Stimulated activated CD8-positive, alpha-beta memory T cell treated with anti-CD3 and anti-CD28 coated beads, Interleukin-4, amount 100 ng/mL, for 4 hours (primary cell): ENCODE results near the gene GATA1.

ENCODE experiments used
- DNase-seq, 2 donors: peaks; one replicate each; pipeline ENCODE4 v3.0.0-alpha.2; 2020; ENCODE audit warnings: low read depth in 2 of 2, low spot score in 1 of 2

Gene GATA1

DNA sequence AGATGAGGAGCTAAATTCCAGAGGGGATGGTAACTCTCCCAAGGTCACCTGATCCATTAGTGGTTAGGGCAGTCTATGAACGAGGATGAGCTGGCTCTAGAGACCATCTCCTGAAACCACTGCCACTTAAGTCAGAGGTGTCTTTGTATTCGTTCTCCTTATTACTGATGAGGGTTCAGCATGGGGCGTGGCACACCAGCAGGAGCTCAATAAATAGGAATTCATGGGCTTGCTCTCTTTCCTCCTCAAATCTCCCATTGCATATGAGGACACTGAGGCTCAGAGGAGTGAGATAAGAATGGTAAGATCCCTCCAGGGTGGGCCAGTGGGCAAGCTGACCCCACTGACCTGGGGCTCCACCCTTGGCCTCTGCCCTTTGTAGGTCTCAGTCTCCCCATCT is 1.7 kb upstream of the GATA1 start:
- no peak for DNase-seq

DNA sequence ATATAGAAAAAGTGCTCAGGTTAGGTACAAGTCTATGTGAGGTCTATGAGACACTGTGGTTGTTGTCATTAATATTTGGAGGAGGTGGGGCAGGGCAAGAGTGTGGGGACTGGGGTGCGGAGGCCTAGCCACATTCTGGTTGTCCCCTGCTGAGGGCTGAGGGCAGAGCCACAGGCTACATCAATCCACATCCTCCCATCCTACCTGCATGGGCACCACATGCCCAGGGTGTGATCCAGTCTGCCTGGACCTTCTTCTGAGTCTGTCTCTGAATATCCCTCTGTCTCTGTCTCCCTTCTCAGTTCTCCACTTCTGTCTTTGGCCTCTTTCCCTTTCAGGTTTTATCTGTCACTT is 1.2 kb upstream of the GATA1 start:
- no peak for DNase-seq

DNA sequence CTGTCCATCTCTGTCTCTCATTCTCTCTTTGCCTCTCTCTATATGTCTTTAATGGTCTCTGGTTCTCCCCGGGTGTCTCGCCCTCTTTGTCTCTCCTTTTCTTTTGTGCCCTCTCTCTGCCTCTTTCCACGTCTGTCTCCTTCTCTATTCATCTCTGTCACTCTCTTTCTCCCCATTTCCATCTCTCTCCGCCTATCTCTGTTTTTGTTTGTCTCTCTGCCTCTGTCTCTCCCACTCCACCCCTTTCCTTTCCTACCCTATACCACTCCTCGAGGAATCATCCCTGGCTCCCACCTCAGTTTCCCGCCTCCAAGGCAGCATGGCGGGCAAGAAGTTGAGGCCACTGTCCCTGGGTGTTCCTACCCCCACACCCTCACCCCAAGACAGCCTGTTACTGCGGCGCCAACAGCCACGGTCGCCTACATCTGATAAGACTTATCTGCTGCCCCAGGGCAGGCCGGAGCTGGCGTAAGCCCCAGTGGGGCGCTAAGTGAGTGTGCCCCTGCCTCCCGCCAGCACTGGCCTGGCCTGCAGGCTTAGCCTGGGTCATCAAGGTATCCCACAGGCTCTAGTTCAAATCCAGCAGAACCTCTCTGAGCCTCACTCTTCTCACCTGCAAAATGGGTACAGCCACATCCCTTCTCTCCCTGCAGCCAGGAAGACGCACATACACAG is 713 bp upstream of the GATA1 start:
- no peak for DNase-seq

DNA sequence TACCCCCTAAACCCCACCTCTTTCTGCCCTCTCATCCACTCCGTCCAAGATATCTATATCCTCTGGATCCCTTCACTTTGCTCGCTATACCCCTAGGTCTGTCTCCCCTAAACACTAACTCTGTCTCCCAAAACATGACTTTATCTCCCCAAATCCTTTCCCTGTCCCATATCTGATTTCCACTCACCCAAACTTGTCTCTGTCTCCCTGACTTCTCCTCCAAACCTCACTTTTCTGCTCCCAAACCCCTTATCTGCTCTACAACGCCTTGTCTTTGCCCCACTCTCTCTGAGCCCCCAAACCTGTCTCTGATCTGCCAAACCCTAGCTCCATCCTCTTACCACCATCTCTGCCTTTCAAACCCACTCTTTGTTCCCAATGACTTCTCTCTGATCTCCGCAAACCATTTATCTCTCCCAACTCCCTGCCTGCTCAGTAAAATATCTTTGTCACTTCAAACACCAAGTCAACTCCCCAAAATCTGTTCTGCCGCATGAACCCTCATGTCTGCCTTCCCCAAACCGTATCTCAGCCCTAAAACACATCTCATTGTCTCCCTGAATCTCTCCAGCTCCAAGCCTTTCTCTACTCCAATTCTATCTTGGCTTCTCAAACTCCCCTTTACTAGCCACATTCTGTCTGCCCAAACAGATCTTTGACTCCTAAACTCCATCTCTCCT is 575 bp downstream of the GATA1 start:
- no peak for DNase-seq

DNA sequence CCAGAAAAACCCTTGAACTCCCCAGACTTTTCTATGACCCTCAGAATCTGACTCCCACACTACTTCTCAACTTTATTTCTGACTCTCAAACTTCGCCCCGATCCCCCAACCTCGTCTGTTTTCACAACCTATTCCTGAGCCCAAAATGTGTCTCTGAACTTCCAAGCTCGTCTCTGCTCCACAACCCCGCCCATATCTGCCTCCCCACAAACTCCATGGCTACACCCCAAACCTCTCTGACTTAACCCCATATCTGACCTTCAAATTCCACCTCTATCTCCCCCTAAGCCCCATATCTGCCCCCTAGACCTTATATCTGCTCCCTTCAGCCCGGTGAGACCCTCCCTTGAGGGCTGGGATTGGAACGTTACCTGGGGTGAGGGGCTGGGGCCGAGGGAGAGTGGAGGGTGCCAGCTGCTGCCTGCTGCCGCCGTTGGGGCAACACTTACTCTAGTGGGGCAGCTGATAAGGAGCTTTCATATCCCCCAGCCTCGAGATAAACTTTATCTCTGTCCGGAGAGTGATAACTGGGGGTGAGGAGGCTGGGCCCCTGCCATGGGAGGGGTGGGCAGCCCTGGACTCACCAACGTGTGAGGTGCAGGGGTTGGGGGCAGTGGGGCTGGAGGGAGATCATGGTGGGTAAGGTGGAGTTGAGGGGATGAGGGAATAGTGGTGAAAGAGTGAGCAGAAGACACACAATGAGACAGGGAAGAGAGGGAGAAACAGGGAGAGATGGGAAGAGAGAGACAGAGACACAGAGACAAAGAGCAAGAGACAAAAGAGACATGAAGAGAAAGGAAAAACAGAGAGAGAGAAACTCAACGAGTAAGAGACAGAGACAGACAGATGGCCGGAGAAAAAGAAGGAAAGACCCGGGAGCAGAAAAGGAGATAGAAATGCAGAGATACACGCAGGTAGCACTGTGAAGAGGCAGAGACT is 1.4 kb downstream of the GATA1 start:
- DNase-seq = no peak

DNA sequence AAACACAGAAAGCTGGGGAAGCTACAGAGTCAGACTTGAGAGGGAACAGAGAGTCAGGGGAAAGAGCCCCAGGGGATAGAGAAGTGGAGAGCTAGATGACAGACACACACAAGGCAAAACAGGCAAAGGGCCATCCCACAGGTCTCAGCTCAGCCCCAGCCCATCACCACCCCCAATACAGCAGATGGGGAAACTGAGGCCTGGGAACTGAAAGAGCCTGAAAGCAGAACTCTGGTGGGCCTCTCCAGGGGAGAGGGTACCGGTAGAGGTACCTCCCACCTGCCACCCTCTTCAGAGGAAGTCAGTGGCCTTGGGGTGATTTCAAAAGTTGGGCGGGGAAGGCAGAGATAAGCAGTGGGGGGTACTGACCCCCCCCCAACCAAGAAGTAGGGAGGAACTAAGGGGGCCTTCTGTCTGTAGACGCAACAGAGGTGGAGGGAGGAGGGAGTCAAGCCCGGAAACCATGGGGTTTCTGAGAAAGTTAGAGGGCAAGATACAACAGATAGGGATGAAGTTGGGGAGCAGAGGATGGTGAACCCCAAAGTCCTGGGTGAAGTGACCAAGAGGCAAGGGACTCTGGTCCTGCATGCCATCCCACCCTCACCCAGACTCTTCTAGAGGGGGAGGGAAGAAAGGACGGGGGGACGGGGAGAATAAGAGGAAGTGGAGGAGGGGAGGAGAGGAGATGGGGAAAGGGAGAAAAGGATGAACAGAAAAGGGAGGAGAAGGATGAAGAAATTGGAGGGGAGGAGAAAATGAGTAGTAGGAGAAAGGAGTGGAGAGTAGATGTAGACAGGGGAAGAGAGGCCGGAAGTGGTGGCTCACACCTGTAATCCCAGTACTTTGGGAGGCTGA is 3.2 kb downstream of the GATA1 start:
- no peak for DNase-seq

DNA sequence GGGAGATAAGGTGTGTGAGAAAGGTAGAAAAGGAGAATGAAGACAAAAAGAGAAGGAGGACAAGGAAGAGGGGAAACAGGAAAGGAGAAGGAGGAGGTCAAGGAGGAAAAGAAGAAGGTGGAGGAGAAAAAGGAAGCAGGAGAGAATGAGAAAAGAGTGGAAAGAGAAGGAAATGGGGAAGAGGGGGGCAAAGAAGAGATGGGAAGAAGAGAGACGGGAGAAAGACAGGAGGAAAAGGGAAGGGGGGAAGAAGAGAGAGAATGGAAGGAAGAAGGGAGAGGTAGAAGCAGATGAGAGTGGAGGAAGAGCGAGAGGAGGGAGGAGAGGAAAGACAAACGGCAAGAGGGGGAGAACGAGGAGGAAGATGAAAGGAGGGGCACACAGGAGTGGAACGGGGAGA is 4.1 kb downstream of the GATA1 start:
- DNase-seq = no peak

DNA sequence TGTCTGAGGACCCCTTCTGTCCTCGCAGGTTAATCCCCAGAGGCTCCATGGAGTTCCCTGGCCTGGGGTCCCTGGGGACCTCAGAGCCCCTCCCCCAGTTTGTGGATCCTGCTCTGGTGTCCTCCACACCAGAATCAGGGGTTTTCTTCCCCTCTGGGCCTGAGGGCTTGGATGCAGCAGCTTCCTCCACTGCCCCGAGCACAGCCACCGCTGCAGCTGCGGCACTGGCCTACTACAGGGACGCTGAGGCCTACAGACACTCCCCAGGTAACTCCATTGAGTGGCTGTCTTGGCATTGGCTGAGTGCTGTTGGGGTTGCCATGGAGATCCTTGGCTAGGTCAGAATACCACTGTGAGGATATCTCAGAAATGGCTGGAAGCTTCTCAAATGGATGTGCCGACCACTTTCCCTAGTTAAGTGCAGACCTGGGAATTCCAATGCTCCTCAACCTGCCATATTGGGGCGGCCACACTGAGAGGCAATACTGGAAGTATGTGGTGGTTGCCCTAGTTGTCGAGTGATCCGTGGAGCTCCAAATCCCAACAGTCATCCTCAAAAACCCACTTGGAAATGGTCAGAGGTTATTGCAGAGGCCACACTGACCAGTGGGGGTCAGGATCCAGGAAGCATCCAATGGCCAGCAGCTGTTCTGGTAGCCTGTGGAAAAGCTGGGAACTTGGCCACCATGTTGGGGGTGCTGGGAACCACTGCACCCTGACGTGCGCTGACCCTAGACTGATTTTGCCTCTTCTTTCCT is 4.9 kb downstream of the GATA1 start:
- DNase-seq = no peak

DNA sequence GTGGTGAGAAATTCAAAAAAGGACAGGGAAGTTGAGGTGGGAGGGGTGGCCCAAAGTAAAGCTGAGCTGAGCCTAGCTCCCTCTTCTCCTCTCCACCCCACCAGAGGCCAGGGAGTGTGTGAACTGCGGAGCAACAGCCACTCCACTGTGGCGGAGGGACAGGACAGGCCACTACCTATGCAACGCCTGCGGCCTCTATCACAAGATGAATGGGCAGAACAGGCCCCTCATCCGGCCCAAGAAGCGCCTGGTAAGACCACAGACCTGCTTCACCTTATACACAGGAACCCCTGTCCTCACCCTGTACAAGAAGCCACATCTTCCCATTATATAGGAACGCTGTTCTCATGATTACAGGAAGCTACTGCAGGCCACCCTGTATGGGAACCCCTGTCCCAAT is 5.8 kb downstream of the GATA1 start:
- no peak for DNase-seq

DNA sequence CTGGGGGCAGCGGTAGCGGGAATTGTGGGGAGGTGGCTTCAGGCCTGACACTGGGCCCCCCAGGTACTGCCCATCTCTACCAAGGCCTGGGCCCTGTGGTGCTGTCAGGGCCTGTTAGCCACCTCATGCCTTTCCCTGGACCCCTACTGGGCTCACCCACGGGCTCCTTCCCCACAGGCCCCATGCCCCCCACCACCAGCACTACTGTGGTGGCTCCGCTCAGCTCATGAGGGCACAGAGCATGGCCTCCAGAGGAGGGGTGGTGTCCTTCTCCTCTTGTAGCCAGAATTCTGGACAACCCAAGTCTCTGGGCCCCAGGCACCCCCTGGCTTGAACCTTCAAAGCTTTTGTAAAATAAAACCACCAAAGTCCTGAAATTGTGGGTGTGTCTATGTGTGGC is 7.5 kb downstream of the GATA1 start:
- DNase-seq = no peak

DNA sequence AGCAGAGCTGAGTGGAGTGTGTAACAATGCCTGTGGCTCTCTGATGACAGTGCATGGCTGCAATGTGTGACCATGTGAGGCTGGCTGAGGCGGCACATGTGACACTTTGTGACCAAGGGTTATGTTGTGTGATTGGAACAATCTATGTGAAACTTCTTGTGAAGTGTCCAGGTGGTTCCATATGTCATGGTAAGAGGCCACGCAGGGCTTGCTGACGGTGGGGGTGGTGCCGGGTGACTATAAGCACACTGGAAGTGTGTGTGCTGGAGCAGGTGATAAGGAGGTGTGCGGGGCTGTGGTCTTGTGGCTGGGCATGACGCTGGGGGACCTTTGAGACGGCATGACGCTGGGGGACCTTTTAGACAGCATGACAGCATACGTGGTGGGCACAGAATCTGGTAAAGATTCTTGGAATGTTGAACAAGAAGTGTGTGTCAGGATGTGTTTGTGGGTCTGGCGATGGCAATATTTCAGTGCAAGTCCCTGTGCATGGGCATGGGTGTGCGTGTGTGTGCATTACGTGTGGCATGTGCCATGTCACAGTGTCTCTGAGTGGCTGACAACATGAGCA is 8.0 kb downstream of the GATA1 start:
- no peak for DNase-seq

DNA sequence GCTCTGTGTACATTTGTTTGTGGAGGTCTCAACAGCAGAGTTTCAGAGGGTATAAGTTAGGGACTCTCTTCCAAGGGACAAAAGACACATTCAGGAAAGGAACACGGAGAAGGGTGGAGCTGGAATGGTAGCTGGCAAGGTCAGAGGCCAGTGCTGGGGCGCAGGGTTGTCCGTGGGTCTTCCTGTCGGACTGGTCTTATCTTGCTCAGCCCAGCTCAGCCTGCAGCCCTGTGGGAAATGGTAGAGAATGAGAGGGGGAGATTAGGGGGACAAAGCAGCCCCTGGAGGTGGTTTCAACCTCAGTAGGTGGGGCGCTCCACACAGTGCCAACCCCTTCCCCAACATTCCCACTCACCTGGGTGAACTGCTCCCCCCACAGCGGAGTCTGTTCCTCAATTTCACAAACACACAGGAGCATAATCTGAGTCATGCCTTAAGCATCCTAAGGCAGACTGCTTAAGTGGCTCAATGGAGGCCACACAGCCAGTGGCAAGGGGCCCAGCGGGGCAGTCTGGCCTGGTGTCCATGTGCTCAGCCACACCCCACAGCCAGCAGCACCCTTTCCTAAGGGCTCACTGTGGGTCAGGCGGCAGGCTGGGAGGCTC is 8.6 kb downstream of the GATA1 start:
- no peak for DNase-seq

DNA sequence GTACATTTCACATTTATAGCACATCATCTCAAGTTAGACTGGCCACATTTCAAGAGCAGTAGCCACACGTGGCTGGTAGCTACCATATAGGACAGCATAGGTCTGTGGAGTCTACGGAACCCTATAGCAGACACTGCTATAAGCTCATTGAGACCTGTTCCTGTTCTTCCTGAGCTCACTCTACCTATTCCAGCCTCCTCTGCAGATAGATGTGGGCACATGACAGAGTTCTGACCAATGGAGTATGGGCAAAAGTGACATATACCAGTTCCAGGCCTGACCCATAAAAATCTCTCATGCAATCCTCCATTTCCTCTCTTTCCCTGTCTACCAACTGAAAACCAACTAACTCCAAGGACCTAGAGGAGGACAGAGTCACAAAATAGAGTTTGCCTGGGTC is 11.9 kb downstream of the GATA1 start:
- DNase-seq = no peak

DNA sequence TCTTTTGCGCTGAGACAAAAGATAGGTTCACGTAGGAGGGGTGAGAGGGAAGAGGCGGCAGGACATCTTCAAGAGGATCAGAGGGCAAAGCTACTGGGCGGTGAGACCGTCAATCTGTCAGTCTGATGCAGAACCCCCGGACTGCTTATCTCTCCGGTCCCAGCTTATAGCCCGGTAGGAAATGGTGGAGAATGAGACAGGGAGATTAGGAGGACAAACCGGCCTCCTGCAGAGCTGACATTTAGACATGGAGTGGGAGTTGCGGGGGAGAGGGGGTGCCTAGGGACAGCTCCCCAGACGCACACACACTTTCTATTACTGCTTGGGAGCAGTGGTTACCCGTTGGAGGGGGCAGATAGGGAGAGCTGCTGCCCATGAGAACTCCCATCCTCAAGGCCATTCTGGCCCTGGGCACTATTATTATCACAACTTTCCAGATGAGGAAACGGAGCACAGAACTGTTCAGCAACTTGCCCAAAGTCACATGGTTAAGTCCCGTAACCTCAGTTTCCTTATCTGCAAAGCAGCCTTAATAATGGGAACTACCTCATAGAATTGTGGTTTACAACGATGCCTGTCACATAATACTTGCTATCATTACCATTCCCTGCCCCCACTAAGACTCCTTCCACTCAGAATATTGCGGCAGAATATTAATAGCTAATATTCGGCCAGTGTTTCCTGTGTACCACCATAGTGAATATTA is 14.3 kb downstream of the GATA1 start:
- no peak for DNase-seq

DNA sequence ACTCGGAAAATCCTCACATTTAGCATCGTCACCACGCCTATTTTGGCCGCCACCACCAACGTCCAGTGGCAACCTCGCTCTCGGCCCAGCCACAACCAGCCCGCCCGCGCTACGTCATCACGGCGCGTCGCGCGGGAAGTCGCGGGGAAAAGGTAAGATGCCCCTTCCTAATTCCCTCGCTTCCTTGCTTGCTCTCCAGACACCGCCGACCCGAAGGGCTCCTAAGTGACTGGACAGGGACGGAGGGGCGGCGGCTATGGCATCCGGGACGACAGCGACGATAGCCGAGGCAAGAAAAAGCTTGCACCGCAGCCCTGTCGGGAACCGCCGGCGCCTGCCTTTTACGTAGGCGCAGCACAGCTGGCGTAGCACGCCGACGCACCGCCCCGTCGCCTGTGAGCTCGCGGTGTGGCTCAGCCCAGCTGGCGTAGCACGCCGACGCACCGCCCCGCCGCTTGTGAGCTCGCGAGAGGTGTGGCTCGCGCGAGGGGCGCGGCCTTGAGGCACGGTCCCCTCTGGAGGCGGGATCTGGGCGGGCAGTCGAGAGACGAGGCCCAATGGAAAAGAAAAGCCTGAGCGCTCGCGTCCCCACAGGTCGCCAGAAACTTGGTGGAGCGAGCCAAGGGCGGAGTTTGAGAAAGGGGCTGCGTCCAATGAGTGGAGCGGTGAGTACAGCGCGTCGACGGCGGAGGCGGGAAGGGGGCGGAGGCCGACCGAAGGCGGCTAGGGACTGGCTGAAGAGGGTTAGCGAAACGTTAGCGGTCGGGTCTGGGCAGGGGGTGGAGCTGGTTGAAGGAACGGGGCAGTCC is 15.1 kb downstream of the GATA1 start, which contains the start of gene HDAC6:
HDAC6 (plus strand) TSS at position 788 of the 809 bp plus-strand sequence. CDS start 626 bp downstream, outside the sequence.
- peak; percentile 78 to 90 for DNase-seq

DNA sequence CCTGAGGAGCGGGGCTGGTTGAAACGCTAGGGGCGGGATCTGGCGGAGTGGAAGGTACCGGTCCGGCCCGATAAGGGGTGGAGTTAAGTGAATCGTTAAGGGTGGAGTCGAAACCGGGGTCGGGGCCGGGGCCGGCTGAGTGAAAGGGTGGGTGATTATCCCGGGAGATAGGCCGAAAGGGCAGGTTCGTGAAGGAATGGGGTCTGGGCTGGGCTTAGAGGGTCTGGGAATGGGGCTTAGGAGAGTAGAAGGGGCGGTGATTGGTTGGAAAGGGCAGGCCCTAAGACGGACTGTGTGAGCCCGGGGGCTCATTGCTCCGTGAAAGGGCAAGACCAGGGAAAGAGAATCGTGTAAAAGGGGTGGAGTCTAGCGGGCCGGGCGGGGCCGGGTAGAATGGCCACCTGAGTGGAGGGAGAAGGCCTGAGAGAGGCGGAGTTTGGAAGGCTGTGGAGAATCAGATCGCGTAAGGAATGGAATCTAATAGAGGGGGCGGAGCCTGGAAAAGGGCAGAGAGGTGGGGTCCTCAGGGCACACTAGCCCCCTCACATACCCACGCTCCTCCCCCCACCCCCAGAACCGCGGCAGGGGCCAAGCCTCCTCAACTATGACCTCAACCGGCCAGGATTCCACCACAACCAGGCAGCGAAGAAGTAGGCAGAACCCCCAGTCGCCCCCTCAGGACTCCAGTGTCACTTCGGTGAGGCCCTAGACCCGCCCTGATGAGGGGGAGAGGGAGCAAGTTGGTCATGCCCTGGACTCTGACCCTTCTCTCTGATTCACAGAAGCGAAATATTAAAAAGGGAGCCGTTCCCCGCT is 15.9 kb downstream of the GATA1 start:
- peak in 1 of 2 donors; percentile 29 for DNase-seq

DNA sequence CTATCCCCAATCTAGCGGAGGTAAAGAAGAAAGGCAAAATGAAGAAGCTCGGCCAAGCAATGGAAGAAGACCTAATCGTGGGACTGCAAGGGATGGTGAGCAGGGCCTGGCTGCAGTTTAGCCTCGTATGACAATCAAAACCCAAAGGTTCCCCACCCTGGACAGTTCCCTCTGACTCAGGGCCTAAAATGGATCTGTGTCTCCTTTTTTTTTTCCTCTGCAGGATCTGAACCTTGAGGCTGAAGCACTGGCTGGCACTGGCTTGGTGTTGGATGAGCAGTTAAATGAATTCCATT is 16.5 kb downstream of the GATA1 start:
- DNase-seq = no peak
